Measurements from ENCODE around the gene RLIM.
A peak's percentile ranks its signal among the peaks of the same experiment; 100 is the strongest.
"Not testable (repeated sequence)": the region's sequence is repeated elsewhere in the genome, so short reads cannot be mapped to it uniquely, and the experiment has no call there.

The RLIM gene, protein sequence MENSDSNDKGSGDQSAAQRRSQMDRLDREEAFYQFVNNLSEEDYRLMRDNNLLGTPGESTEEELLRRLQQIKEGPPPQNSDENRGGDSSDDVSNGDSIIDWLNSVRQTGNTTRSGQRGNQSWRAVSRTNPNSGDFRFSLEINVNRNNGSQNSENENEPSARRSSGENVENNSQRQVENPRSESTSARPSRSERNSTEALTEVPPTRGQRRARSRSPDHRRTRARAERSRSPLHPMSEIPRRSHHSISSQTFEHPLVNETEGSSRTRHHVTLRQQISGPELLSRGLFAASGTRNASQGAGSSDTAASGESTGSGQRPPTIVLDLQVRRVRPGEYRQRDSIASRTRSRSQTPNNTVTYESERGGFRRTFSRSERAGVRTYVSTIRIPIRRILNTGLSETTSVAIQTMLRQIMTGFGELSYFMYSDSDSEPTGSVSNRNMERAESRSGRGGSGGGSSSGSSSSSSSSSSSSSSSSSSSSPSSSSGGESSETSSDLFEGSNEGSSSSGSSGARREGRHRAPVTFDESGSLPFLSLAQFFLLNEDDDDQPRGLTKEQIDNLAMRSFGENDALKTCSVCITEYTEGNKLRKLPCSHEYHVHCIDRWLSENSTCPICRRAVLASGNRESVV

DNA sequence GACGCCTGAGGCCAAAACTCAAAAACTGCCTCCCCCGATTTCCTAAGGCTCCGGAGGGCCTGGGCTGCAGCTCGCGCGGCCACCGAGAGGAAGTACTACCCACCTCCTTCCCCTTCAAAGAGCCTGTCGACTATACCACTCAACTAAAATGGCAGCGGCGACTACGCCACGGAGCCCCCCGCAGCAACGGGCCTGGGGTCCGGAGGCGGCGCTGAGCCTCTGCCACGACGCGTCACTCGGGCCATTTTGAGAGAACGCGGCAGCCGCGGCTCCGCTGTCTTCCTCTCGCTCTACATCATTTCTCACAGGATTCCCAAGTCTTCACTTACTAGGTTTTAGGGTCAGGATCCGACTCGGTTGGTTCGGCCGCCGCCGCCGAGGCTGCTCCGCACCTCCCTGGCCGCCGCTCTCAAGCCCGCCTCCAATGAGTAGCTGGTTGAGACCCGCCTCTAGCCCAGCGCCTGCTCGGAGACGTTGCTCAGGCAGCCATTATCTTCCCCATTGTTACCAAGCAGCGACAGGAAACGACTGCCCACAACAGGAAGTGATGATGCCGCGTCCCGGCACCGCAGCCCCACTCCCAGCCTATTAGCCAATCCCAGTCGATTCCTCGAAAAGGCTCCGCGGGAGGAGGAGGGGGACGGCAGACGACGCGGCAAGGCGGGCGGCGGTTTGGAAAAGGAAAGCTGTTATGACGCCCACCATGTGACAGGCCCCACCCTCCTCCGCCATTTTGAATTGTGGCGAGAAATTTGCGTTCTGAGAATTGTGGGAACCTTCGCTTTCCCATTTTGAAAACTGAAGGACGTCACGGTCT, at the start of gene RLIM:
Gene RLIM (minus strand): TSS at position 532 of the 817 bp plus-strand sequence. CDS start 18,647 bp downstream, outside the sequence.
- peak; percentile 88 for DNase-seq

DNA sequence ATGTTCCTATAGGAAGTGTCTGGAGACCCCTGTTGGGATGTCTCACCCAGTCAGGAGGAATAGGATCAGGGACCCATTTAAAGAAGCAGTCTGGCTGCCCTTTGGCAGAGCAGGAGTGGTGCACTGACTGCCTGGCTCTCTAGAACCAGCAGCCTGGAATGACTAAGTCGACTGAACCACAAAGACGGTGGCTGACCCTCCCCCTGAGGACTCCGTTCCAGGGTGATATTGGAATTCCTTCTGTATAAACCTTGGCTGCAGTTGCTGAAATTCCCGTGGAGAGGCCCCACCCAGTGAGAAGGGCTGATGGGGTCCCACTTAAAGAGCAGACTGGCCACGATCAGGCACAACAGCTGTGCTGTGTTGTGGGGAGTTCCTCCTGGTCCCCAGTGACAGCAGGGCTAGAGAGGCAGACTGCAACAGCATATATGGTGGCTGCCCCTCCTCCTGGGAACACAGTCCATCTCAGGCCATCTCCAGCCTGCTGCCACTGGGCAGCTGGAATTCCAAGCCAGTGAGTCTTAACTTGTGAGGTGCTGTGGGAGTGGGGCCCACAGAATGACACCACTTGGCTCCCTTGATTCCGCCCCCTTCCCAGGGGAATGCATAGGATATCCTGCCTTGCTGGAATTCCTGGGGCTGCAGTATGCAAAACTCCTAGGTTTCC, 41.8 kb upstream of the RLIM start:
- no peak for DNase-seq

DNA sequence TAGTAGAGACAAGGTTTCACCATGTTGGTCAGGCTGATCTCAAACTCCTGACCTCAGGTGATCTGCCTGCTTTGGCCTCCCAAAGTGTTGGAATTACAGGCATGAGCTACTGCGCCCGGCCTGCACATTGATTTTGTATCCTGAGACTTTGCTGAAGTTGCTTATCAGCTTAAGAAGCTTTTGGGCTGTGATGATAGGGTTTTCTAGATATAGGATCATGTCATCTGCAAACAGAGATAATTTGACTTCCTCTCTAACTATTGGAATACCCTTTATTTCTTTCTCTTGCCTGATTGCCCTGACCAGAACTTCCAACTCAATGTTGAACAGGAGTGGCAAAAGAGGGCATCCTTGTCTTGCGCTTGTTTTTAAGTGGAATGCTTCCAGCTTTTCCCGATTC, 40.5 kb upstream of the RLIM start:
- not testable (repeated sequence) for DNase-seq

DNA sequence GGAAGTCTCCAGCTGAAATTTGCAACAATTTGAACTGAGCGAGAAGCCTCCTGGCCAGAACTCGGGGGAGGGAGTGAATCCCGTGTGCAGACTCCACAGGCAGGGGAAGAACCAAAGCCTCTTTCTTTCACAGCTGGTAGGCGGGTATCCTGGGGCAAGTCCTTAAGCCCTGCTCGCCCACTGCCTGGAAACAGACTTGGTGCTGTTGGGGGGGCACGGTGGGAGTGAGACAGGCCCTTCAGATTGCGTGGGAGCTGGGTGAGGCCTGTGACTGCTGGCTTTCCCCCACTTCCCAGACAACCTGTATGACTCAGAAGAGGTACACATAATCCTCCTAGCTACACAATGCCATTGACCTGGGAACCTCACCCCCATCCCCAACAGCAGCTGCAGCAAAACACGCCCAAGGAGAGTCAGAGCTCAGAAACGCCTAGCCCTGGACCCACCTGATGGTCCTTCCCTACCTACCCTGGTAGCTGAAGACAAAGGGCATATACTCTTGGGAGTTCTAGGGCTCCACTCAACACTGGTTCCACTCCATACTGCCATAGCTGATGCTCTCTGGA, 22.4 kb upstream of the RLIM start:
- DNase-seq, result no peak

DNA sequence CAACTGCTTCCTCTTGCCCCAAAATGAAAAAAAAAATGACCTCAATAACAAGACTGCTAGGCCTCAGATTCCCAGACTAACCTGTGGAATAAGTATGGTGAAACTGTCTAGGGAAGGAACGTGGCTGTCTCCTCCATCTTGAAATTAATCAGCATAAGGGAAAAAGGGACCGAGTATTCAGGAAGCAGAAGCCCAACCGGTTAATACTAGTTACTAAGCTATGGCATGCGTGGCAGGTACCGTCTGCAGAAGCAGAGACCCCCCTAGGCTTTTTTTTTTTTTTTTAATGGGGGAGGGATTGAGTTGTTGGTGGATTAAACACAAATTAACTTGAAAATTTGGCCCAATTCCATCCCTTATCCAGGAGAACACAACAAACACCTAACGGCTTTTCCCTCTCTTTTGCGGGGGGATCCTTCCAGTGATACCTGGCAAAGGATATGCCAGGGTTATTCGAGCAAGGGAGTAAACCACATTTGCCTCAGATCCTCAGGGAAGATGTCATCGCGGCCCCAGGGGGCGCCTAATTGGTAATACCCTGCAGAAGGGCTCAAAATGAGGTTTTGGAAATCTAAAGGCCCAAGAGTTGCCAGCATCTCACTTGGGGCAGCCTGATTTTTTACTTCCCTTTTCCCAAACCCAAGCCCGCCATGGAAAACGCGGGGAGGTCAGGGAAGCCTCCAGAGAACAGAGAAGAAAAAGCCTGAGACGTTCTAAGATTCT, 893 bp downstream of the RLIM start:
- DNase-seq, result no peak

DNA sequence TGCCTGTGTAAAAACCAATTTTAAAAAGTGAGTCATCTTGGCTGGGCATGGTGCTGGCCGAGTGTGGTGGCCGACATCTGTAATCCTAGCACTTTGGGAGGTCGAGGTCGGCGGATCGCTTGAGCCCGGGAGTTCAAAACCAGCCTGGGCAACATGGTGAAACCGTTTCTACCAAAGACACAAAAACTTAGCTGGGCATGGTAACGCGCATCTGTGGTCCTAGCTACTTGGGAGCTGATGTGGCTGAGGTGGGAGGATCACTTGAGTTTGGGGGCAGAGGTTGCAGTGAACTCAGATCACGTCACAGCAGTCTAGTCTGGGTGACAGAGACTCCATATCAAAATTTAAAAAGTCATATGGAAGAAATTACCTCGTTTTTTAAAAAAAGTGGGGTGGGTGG, 7.6 kb downstream of the RLIM start:
- no peak for DNase-seq

DNA sequence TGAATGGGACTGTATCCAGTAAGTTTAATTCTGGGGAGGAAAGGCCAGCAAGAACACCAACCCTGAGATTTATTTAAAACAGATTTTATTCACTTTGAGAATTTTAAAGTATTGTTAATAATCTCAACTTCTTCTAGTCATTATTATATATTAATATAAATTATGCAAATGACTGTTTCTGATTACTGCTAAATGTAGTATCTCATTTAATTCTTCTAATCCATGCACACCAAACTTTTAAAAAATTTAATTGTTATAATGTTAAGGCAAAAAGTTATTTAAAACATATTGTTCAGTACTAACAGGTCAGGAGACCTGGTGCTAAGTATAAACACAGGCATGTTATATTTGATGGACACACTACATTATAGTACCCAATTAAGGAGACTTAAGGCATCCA, 8.1 kb downstream of the RLIM start:
- no peak for DNase-seq

DNA sequence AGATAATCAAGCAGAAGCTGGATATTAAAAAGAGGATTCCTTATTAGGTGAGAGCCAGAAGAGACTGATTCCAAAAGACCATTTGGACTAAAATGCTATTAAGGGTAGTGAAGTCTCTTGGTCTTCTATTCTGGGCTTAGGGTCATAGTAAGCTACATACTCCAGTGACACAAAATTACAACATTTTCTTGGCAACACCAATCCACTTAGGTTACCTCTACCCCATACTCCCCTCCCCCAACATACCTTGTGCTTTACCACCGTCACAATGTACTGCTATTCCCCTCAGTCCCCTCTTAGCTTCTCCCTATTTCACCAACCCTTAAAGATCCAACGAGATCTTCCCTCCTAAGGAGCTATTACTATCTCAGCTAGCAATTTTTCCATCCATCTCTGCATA, 11.4 kb downstream of the RLIM start:
- DNase-seq, result no peak

DNA sequence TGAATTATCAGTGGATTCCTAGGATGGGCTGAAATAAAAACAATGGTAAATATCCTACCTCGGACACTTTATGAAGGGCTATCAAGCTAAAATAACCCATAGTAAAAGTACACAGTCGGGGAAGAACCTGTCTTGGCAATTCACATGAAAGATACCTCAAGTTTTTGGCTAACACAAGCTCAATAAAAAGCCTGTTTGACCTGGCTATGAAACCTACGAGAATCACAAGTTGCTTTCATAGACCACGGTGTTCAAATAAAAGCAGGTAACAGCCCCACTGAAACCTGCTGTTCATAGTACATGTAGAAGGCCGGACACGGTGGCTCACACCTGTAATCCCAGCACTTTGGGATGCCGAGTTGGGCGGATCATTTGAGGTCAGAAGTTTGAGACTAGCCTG, 12.3 kb downstream of the RLIM start:
- no peak for DNase-seq

DNA sequence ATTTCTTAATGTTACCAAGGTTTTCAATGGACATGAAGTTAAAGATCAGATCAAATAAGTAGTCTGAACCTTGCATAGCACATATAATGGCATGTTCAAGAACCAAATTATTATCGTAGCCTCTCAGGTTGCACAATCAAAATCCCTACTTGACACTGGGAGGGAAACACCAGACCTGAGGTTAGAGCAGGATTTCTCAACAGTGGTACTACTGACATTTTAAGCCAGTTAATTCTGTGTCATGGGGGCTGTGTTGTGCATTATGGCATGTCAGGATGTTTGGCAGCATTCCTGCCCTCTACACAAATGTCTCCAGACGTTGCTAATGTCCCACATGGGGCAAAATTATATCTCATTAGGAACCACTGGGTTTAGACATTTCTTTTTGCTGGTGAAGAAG, 20.8 kb downstream of the RLIM start:
- DNase-seq, result no peak

DNA sequence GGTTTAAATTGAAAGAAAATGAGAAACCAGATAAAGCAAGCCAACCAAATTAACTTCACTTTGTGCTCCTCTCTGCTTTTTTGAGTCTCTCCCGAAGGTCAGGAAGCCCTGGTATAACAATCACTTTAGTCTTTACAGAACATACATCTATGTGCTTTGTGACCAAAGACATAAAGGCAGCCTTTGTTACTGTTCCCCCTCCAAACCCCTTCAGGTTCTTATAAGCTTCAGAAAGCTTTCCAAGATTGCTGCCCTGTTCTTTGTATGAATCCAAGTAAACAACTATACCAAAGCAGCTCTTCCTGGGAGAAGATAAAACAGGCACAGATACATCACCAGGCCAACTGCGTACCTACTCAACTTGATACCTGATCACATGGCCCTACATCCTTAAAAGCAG, 28.7 kb downstream of the RLIM start:
- DNase-seq, result no peak

DNA sequence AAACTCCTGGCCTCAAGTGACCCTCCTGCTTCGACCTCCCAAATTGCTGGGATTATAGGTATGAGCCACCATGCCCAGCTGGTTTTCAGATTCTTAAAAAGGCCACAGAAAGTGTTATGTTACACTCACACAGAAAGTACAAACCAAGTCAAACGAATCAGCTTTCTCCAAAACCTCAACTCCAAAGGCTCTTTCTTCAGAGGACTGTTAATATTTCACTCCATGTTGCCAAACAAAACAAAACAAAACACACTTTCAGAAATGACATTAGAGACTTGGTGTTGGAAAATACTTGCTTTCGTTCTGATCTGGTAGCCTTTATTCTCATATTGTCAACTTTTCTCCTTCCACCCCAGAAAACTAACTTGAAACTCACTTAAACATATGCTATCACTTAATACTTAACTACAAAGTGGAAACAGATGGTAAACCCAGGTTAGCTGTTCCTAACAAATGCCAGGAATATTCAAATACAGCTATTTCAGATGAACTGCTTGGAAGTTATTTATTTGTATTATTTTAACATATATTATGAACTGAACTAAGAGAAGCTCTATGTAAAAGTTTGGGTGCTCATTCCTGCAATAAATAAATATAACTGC, 34.7 kb downstream of the RLIM start:
- DNase-seq, result no peak

DNA sequence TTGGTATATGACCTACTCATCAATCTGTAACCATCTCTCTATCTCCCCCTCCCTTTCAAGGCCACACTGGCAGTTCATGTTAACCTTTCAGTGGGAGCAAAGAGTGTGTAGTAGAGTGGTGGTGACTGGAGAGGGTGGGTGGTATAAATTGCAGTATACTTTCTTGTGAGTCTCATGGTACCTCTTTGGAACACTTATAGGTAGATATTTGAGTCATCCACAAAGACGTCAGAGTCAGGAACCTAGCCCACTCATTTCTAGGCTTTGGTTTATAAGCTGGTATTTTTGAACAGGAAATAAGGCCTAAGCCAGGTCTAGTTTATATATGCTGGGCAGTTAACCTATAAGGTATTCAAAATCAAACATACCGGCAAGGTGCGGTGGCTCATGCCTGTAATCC, 36.3 kb downstream of the RLIM start:
- no peak for DNase-seq

DNA sequence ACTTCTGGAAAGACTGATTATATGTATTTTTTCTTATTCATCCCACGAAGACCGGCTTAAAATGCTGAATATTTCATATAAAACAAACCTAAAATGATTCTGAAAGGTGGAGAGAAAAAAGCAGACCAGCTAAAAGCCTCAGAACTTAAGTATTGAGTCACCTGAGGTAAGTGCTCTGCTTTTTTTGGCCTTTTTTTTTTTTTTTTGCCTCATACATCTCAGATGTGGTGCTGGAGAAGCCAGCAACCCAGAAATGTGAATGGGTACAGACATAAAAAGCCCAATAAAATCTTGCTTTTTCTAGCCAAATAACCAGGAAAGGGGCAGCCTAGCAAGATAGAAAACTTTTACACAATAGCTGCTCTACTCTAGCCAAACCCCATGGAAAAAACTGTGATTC, 57.0 kb downstream of the RLIM start:
- no peak for DNase-seq

DNA sequence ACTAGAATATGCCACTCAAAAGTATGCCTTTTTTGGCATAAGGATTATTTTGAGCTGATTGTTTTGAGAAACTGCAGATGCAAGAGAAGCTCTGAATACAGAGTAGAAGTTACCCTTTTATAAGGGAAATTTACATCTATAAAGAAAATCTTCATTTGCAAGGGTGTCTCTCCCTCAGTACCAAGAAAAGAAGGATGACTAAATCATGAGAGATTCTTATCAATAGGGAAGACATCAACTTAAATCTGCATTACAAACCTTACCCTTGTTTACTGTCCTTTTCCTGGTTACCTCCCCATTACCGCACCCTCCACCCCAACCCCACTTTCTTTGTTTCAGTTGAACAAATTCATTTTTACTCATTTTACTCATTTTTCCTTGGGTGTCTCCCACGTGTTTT, 62.5 kb downstream of the RLIM start:
- no peak for DNase-seq

DNA sequence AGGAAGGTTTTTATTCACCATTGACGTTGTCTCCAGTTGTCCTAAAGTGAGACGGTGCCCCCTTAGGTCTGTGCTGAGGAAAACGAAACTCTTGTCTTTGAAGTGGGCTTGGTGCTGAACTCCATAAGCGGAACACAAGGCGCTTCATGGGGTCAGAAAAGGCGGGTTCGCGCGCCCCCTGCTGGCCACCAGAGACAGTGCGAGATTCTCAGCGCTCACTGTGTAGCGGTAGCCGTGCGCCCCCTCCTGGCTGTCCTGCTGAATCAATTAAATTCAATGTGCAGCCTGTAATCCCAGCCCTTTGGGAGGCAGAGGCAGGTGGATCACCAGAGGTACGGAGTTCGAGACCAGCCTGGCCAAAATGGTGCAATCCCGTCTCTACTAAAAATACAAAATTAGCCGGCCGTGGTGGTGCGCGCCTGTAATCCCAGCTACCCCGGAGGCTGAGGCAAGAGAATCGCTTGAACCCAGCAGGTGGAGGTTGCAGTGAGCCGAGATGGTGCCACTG, 64.1 kb downstream of the RLIM start:
- DNase-seq, result peak; percentile 89

DNA sequence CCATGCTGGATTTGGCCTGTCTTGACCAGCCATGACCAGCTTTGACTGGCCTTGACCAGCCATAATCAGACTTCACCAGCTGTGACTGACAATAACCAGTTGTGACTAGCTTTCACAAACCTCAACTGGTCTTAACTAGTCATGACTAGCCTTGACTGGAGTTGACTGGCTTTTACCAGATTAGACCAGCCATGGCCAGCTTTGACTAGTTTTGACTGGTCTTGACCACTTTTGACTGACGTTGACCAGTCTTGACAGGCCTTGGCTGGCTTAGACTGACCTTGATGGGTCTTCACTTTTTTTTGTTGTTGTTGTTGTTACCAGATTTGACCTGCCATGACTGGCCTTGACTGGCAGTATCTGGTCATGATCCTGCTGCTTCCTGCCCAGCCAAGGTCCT, 67.4 kb downstream of the RLIM start:
- no peak for DNase-seq

DNA sequence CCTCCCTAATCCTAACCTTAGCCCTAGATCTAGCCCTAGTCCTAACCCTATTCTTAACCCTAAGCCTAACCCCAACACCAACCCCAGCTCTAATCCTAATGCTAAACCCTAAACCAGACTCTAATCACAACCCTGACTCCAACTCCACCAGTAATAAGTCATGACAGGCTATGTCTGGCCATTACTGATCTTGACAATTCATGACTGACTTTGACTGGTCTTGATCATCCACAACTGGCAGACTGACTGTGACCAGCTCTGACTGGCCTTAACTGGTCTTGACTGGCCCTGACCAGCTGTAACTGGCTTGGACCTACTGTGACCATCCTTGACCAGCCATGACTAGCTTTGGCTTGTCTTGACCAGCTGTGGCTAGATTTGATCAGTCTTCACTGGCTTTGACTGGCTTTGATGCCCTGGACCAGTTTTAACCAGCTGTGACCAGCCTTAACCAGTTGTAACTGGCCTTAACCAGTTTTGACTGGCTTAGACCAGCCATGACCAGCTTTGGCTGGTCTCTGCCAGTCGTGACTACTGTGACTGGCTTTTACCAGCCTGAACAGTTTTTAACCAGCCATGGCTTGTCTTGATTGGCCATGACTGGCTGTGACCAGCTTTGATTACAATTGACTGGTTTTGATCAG, 68.4 kb downstream of the RLIM start:
- no peak for DNase-seq

DNA sequence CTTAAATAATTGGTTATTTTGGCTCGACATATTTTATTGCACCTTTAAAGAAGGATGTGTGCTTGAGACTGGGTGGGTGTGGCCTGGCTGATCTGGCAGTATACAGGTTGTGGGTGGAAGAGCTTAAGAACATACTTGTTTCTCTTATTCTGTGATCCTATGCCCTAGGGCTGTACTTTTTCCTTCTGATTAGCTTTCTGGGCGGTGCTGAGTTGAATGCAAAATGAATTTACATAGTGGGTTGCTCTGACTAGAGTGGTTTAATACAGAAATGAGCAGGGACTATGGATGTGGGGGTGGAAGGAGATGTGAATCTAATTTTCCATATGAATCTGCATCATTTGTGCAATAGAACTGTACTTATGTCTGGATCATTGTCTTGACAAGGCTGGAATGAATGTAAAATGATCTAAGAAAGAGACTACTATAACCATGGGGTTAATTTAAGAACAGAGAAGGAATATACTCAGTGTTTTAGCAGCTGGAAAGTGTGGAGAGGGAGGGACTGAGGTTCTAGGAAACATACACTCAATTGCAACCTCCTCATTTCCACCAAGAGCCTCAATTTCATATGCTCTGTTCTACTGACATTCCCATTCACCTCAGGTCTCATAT, 73.7 kb downstream of the RLIM start:
- no peak for DNase-seq

DNA sequence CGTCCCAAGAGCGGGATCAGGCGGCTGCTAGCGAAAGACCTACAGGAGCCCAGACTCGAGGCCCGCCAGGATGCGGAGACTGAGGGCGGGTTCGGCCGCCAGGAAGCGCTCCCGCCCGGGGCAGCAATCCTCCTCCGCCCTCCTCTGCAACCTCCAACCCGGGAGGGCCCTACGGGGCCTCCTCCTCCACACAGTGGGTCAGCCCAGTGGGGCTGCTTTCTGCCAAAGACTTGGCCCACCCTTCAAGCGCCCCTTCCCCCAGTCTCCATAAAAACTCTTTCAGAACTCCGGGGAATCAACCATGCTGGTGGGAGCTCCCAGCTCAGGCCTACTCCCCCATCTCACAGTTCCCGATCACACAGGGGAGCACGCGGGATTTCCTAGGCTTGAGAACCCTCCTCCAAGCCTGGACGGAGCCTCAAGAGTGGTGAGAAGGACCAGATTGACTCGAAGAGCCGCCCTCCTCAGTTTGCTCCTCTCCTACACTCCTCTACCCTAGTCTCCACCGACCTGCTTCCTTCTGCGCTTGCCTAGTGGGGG, 77.5 kb downstream of the RLIM start:
- no peak for DNase-seq

All from activated CD8-positive, alpha-beta memory T cell treated with anti-CD3 and anti-CD28 coated beads, Interleukin-2, amount 50 U/mL, for 4 hours (primary cell).